Colonic mucosa (tissue), 4 donors: Measurements from ENCODE around the gene PXDC1. TPM values are rescaled to one million over a fixed set of nuclear protein-coding genes. Genes with fewer than 3 reads are reported as not detected.
A peak's percentile ranks its signal among the peaks of the same experiment; 100 is the strongest.

ENCODE experiments used
- DNase-seq: peaks from one replicate; pipeline ENCODE4 v3.0.0-alpha.2; 2020
- H3K27ac ChIP-seq: fragments of 200-600 bp; one replicate; pipeline ENCODE4 v1.8.0; 2021
- H3K27me3 ChIP-seq: fragments of 200-600 bp; one replicate; pipeline ENCODE4 v1.8.0; 2021
- H3K36me3 ChIP-seq: fragments of 200-600 bp; one replicate; pipeline ENCODE4 v1.8.0; 2021
- H3K4me1 ChIP-seq: fragments of 200-600 bp; one replicate; pipeline ENCODE4 v1.8.0; 2021; ENCODE audit warnings: mild to moderate bottlenecking
- H3K4me3 ChIP-seq: fragments of 200-600 bp; one replicate; pipeline ENCODE4 v1.8.0; 2021
- H3K9ac ChIP-seq, 2 donors: one replicate each; pipeline ENCODE4 v1.7.0; 2013; ENCODE audit warnings: control low read depth in 2 of 2, low read depth in 2 of 2, low read length in 2 of 2
- H3K9me3 ChIP-seq: fragments of 200-600 bp; one replicate; pipeline ENCODE4 v1.8.0; 2021
- intact Hi-C: fragments of 100-400 bp; cut with DNase I; formaldehyde crosslinking; loops from one replicate; pipeline ENCODE4 v1.14.1; 2022
- total RNA-seq, 2 donors: library from RNA; stranded (reverse); fragmentation: NEBNext Ultra II Directional in 1 of 2; extraction: Animal tissue kit (Norgen Biotek cat#: 25700) in 1 of 2; gene quantifications; one replicate each; pipeline ENCODE4 v1.2.1, GENCODE V29; 2021
- TF ChIP-seq, protein P1 (sequence below): fragments of 200-600 bp; IDR thresholded peaks from one replicate; pipeline ENCODE4 v1.8.0; 2022; ENCODE audit warnings: antibody characterized with exemption, mild to moderate bottlenecking
- donor health status: healthy.
- donor health status: DM: no; HTN: no; CAD: no.
- donor health status: DM: no; HTN: no; CAD: no.

PXDC1 gene
- total RNA-seq, 2 donors from 2014 or later = 1.7 to 8.8 TPM

DNA sequence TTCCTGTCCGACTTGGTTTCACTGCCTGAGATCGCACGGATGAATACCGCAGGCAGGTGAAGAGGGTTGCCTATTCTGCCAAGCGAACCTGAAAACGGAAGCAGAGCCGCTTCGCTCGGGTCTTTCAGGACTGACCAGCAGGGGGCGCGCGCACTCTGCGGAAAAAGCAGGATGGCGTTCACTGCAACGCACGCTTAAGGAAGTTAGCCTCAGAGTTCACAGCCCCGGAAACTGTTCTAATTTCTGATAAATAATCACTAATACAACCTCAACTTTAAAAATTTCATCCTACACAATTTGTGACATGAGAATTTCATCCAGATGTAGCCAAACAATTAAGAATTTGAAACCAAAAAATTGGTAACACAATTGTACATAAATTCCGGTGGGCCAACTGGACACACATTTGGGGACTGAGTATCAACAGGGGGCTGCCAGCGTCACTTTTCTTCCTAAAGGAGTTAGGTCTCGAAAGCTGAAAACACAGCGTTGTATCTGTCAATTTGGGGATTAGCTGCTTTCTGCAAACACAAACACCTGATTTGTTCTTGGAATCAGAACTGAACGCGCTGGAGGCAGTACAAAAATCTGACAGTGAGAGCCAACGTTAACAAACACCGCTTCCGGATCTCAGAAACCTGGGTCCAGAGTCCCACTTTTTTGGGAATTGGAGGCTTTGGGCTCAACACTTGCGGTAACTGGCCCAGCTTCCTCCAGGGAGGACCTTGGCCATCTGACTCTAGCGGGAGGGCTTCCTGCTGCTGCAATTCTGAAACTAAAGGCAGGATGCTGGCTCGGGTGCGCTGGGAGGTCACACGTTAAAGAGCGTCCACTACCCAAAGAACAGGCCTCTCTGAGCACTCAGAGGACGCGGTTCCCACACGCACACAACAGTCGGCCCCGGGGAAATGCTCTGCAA, 8.8 kb downstream of the PXDC1 start:
- no peak overlapping the region for H3K4me3 ChIP-seq
- H3K36me3 ChIP-seq = no peaks in the 10 kb centered on the region
- no peaks in the 10 kb centered on the region for H3K4me1 ChIP-seq
- H3K9me3 ChIP-seq = no peaks in the 10 kb centered on the region
- TF ChIP-seq, protein P1, sequence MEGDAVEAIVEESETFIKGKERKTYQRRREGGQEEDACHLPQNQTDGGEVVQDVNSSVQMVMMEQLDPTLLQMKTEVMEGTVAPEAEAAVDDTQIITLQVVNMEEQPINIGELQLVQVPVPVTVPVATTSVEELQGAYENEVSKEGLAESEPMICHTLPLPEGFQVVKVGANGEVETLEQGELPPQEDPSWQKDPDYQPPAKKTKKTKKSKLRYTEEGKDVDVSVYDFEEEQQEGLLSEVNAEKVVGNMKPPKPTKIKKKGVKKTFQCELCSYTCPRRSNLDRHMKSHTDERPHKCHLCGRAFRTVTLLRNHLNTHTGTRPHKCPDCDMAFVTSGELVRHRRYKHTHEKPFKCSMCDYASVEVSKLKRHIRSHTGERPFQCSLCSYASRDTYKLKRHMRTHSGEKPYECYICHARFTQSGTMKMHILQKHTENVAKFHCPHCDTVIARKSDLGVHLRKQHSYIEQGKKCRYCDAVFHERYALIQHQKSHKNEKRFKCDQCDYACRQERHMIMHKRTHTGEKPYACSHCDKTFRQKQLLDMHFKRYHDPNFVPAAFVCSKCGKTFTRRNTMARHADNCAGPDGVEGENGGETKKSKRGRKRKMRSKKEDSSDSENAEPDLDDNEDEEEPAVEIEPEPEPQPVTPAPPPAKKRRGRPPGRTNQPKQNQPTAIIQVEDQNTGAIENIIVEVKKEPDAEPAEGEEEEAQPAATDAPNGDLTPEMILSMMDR = peak; percentile 86
- H3K27me3 ChIP-seq = no peaks in the 10 kb centered on the region
- peak overlapping the region; percentile 37 for H3K27ac ChIP-seq
- DNase-seq = peak; percentile 93
- H3K9ac ChIP-seq = no peak overlapping the region
- intact Hi-C loops = loop anchor here (5.0 to 10.0 kb wide), 2 partner anchors 145 to 412 kb away; no protein-coding TSS in a partner anchor

DNA sequence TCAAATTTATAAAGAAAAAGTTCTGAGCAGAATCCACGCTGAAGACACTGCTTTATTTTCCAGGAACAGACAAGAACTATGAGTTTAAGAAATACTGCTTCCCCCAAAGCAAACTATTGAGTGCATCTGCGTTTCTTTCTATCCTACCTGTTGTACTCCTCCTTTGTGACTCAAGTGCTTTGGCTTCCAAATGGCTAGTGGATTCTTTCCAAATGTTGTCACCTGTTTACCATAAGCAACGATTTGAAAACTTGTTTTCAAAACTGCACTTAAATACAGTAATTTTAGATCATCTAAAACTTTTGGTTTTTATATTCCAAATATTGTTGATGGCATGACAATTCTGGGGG, 9.5 kb downstream of the PXDC1 start:
- no peaks in the 10 kb centered on the region for H3K27me3 ChIP-seq
- DNase-seq = no peak
- no peak overlapping the region for H3K4me3 ChIP-seq
- H3K27ac ChIP-seq = no peak overlapping the region
- no peak overlapping the region for H3K9ac ChIP-seq
- H3K9me3 ChIP-seq = no peaks in the 10 kb centered on the region
- no peaks in the 10 kb centered on the region for H3K4me1 ChIP-seq
- intact Hi-C loops = loop anchor here (5.0 to 10.0 kb wide), 2 partner anchors 145 to 413 kb away; no protein-coding TSS in a partner anchor
- no peaks in the 10 kb centered on the region for H3K36me3 ChIP-seq
- TF ChIP-seq, protein P1 = no peak

DNA sequence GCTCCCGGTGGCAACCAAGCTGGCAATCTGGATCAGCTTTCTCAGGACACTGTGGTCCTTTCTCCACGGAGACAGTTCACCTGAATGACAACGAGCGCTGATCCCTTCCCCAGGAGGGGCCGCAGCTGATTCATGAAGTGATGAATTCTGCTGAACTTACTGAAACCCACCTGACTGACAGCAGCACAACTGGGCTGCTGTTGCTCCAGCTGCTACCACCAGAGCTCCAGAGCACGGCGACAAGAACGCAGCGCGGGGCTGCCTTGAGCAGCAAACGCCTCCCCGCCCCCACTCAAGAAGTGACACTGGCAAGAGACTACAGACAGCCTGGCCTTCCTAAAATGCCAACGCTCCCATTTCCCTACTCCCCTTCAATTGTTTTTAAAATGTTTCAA, 10.0 kb downstream of the PXDC1 start:
- Histone ChIP-seq H3K4me1 (no peaks in the 10 kb centered on the region), H3K4me3 (no peak overlapping the region), H3K27ac (no peak overlapping the region), H3K27me3 (no peaks in the 10 kb centered on the region), H3K9ac (no peak overlapping the region), H3K9me3 (no peaks in the 10 kb centered on the region), H3K36me3 (no peaks in the 10 kb centered on the region)
- TF ChIP-seq, protein P1 = no peak
- intact Hi-C loops = loop anchor here (5.0 to 10.0 kb wide), 2 partner anchors 146 to 413 kb away; no protein-coding TSS in a partner anchor
- no peak for DNase-seq

DNA sequence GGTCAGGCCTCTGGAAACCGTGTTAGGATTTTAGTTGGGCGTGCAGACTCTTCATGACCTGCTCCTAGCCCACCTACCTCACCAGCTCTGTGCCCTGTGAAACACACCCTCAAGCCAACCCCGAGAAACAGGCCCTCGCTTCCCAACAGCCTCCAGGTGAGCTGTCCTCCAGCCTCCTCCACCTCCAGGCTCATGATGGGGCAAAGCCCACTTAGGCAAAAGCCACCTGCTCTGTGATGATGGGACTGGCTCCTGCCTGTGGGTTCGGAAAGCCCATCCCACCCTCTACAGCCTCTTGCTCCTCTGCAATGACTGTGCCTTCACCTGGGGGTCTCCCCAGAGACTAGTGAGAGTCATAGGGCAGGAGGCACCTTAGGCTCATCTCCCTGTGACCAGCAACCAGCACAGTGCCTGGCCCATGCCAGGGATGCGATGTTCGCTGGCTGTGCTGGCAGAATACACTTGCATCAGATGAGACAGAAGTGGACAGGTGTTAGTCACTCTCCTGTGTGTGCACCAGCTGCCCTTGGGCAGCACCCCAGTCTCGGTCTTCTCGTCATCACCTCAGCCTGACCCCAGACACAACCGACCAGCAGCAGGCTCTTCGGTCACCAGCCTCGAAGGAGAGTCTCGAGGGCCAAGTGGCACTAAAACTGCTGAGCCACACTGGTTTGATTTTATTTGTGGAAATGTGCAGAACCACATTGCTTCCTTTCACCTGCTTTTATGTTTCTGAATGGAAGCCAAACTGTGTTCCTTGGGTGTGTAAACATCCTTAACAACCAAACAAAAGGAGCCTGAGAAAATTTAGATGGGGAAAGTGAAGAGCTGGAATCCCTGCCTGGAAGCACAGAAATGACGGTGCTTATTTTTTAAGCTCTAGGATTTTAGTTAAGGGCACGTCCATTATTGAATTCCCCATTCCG, 10.7 kb downstream of the PXDC1 start:
- Histone ChIP-seq H3K9me3 (no peaks in the 10 kb centered on the region), H3K27ac (no peak overlapping the region), H3K4me3 (no peak overlapping the region), H3K36me3 (no peaks in the 10 kb centered on the region), H3K27me3 (no peaks in the 10 kb centered on the region), H3K4me1 (no peaks in the 10 kb centered on the region), H3K9ac (no peak overlapping the region)
- TF ChIP-seq, protein P1 = no peak
- intact Hi-C loops = loop anchor here (5.0 to 10.0 kb wide), 2 partner anchors 146 to 414 kb away; no protein-coding TSS in a partner anchor
- no peak for DNase-seq

DNA sequence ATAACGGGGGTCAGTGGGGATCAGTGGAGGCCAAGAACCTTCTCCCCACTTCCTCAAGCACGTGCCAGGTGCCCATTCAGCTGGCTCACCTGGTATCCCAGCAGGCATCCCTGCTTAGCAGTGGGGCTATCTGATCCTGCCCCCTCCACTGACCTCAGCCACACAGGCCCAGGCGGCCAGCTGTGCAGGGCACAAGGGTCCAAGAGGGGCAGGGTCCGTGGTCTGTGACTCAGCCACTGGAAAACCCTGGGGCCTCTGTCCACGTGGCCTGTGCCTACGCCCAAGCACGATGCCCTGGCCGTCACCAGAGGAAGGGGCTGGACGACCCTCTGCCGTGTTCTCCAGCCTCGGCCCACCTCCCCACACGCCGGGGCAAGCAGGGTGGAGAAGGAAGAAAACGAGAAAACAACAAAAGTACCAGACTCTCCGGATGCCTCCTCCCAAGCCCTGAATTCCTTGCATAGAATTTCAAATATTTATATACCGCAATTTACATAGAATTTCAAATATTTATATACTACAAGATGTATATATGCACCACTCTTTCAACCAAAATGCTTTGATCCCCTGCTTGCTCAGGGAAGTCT, 12.1 kb downstream of the PXDC1 start:
- intact Hi-C loops = loop anchor here (10.0 kb wide), 1 partner anchor 615 kb away; no protein-coding TSS in a partner anchor
- Histone ChIP-seq H3K27me3 (no peaks in the 10 kb centered on the region), H3K9ac (no peak overlapping the region), H3K36me3 (no peaks in the 10 kb centered on the region), H3K4me3 (no peak overlapping the region), H3K9me3 (no peaks in the 10 kb centered on the region), H3K4me1 (no peaks in the 10 kb centered on the region), H3K27ac (no peak overlapping the region)
- no peak for DNase-seq
- TF ChIP-seq, protein P1 = no peak
